NCI-H128 (cell line): Measurements from ENCODE around the gene DBF4B.
"Not testable (repeated sequence)": the region's sequence is repeated elsewhere in the genome, so short reads cannot be mapped to it uniquely, and the experiment has no call there.

Experiments used
- DNase-seq: peaks from one replicate; lab custom pipeline; 2025; ENCODE audit not compliant: unreplicated experiment; lab: John Stamatoyannopoulos, UW

DBF4B gene

GRCh38 chr17:44733753-44734152 is 25.3 kb downstream of the DBF4B start:
- DNase-seq: no peak

- DNase-seq: no peak
These were observed 25.8 kb downstream of the DBF4B start for GRCh38 chr17:44734272-44734671.

- no peak for DNase-seq
These were observed 28.2 kb downstream of the DBF4B start for GRCh38 chr17:44736551-44737240.

GRCh38 chr17:44738214-44738906 is 29.9 kb downstream of the DBF4B start:
- no peak for DNase-seq

- DNase-seq: no peak
These were observed 32.9 kb downstream of the DBF4B start for GRCh38 chr17:44741316-44741715.

GRCh38 chr17:44745301-44745700 is 36.8 kb downstream of the DBF4B start:
- no peak for DNase-seq

GRCh38 chr17:44745738-44746137 is 37.3 kb downstream of the DBF4B start:
- not testable (repeated sequence) for DNase-seq

GRCh38 chr17:44747566-44747965 is 39.1 kb downstream of the DBF4B start:
- no peak for DNase-seq

GRCh38 chr17:44749076-44749979 is 40.9 kb downstream of the DBF4B start:
- no peak for DNase-seq

GRCh38 chr17:44749980-44750318 is 41.5 kb downstream of the DBF4B start:
- no peak for DNase-seq

- DNase-seq: no peak
These were observed 42.9 kb downstream of the DBF4B start for GRCh38 chr17:44751331-44751730.

GRCh38 chr17:44751806-44752205 is 43.3 kb downstream of the DBF4B start:
- DNase-seq: no peak

GRCh38 chr17:44752953-44753861 is 44.7 kb downstream of the DBF4B start:
- DNase-seq: no peak

GRCh38 chr17:44754276-44754675 is 45.8 kb downstream of the DBF4B start:
- no peak for DNase-seq

- not testable (repeated sequence) for DNase-seq
These were observed 46.7 kb downstream of the DBF4B start for GRCh38 chr17:44755180-44755579.

- no peak for DNase-seq
These were observed 48.8 kb downstream of the DBF4B start for GRCh38 chr17:44757045-44757917.

- DNase-seq: no peak
These were observed 49.5 kb downstream of the DBF4B start for GRCh38 chr17:44757918-44758413.

GRCh38 chr17:44758414-44759085 is 50.1 kb downstream of the DBF4B start, which contains the start of gene ADAM11:
Gene ADAM11, plus strand, starts transcription at chr17:44758988. Its CDS starts 212 bp downstream, at chr17:44759200.
- DNase-seq: no peak
